ENCODE measurements around the gene SPC24. TPM values are rescaled to one million over a fixed set of nuclear protein-coding genes. Genes with fewer than 3 reads are reported as not detected.

The SPC24 gene
- polyA plus RNA-seq, 1 of the 3 experiments (the other 2 are of a cell fraction), result 18.9 TPM

- no peaks in the 10 kb centered on the region for H3K27me3 ChIP-seq (ENCODE audit: insufficient read depth)
- no peak for DNase-seq
- peaks cover 3% of the 10 kb centered on the region; the same call in 1 of the 2 replicates for H3K79me2 ChIP-seq (ENCODE audit: insufficient read depth)
- H3K9ac ChIP-seq, result peak overlapping the region; percentile 66
- peaks cover 28% of the 10 kb centered on the region for H3F3A ChIP-seq (replicated peaks; ENCODE audit: insufficient read depth)
- peak overlapping the region in 1 of 2 experiments; percentile 85; a peak in 2 of 4 replicates for H3K27ac ChIP-seq (ENCODE audit: low read depth in 2 of 2, low read length in 1 of 2)
- POLR2A ChIA-PET, result no interaction called here
- H3K4me1 ChIP-seq (ENCODE audit: control insufficient read depth in 1 of 2, insufficient read depth in 2 of 2, low read depth in 1 of 2, low read length in 1 of 2), result peaks cover 0 to 16% of the 10 kb centered on the region in 2 experiments; a peak in 2 of 4 replicates
- H3K4me3 ChIP-seq (ENCODE audit: low read depth in 2 of 2, low read length in 1 of 2), result no peak overlapping the region
- no peaks in the 10 kb centered on the region for H3K9me3 ChIP-seq
- CTCF ChIA-PET, result interaction anchor here (1.1 to 1.7 kb wide), 2 partner anchors 15 to 43 kb away, joined by 3 to 4 read pairs; no protein-coding TSS in a partner anchor
- H2AFZ ChIP-seq (ENCODE audit: low read depth), result no peak overlapping the region
- no peaks in the 10 kb centered on the region for H4K20me1 ChIP-seq (ENCODE audit: insufficient read depth)
- no peaks in the 10 kb centered on the region for H3K9me2 ChIP-seq
- H3K36me3 ChIP-seq (replicated peaks in 1 of 2; ENCODE audit: control insufficient read depth in 1 of 2, insufficient read depth in 2 of 2, low read length in 1 of 2), result peaks cover 29 to 66% of the 10 kb centered on the region in 2 experiments
- 33% methylated on average over 7 of the region's 7 CpGs for WGBS (ENCODE audit: low lambda C conversion rate)
- peak overlapping the region; percentile 50 for H3K4me2 ChIP-seq
- peak; percentile 54; the same call in 1 of the 2 replicates for TF ChIP-seq NFIC (IDR thresholded peaks at IDR 0.05; ENCODE audit: borderline replicate concordance)
- TF ChIP-seq TCF12 (IDR thresholded peaks at IDR 0.05), result peak; percentile 79
- no peak for TF ChIP-seq TEAD4 (IDR thresholded peaks at IDR 0.05; ENCODE audit: borderline replicate concordance, insufficient read depth)
- no peak for TF ChIP-seq NRF1 (IDR thresholded peaks at IDR 0.05; ENCODE audit: low read depth, low read length)
- peak; percentile 92 for TF ChIP-seq RXRA (IDR thresholded peaks at IDR 0.05; ENCODE audit: borderline replicate concordance, low read depth)
- no peak for TF ChIP-seq REST (IDR thresholded peaks at IDR 0.05; ENCODE audit: low read depth, low read length)
- TF ChIP-seq FOSL2 (IDR thresholded peaks at IDR 0.05; ENCODE audit: borderline replicate concordance, low read depth), result peak; percentile 87
- TF ChIP-seq USF1 (IDR thresholded peaks at IDR 0.05; ENCODE audit: borderline replicate concordance, low read depth), result no peak
- no peak for TF ChIP-seq RCOR1 (IDR thresholded peaks at IDR 0.05; ENCODE audit: low read length)
- TF ChIP-seq USF2 (IDR thresholded peaks at IDR 0.05; ENCODE audit: borderline replicate concordance, low read depth, low read length), result no peak
- TF ChIP-seq FOXM1 (IDR thresholded peaks at IDR 0.05; ENCODE audit: low read depth), result no peak
- TF ChIP-seq SMC3 (IDR thresholded peaks at IDR 0.05; ENCODE audit: low read depth, low read length), result no peak
- TF ChIP-seq EP300 (IDR thresholded peaks at IDR 0.05; ENCODE audit: borderline replicate concordance in 1 of 2, low read depth in 1 of 2, low read length in 1 of 2), result 0 out of 4 replicates have a peak, but pooled peaks of 1 of the 2 experiments have one; percentile 55
- TF ChIP-seq PBX3 (IDR thresholded peaks at IDR 0.05), result peak; percentile 49
- no peak for TF ChIP-seq ELF1 (IDR thresholded peaks at IDR 0.05)
- TF ChIP-seq JUND (IDR thresholded peaks at IDR 0.05), result peak; percentile 66; the same call in 1 of the 2 replicates
- no peak for TF ChIP-seq MEF2A (IDR thresholded peaks at IDR 0.05; ENCODE audit: borderline replicate concordance, low read depth)
- peak; percentile 64 for TF ChIP-seq MAX (IDR thresholded peaks at IDR 0.05; ENCODE audit: low read depth)
- no peak for TF ChIP-seq MXI1 (IDR thresholded peaks at IDR 0.05; ENCODE audit: low read depth, low read length)
- no peak for TF ChIP-seq IRF3 (IDR thresholded peaks at IDR 0.05; ENCODE audit: low read depth, low read length)
- no peak for TF ChIP-seq FOXJ3 (CRISPR knock-in tag; IDR thresholded peaks at IDR 0.05)
- no peak for TF ChIP-seq GABPA (IDR thresholded peaks at IDR 0.05; ENCODE audit: low read depth)
- no peak; the same call in 1 of the 2 replicates for TF ChIP-seq SIN3A (IDR thresholded peaks at IDR 0.05; ENCODE audit: borderline replicate concordance, low read depth, low read length)
- TF ChIP-seq CHD2 (IDR thresholded peaks at IDR 0.05; ENCODE audit: low read length, partially characterized antibody), result no peak
- TF ChIP-seq ZBTB33 (IDR thresholded peaks at IDR 0.05; ENCODE audit: borderline replicate concordance, low read depth), result no peak
Measured at GRCh38 chr19:11168568-11168967, 13.0 kb upstream of the SPC24 start.
